CD4-positive, alpha-beta T cell treated with Interleukin-17A for 4 hours (primary cell): ENCODE results near the gene SUMO4.

Experiments
- DNase-seq: peaks from one replicate; pipeline ENCODE4 v3.0.0-alpha.2; 2020; ENCODE audit warnings: mixed read lengths

The SUMO4 gene

DNA sequence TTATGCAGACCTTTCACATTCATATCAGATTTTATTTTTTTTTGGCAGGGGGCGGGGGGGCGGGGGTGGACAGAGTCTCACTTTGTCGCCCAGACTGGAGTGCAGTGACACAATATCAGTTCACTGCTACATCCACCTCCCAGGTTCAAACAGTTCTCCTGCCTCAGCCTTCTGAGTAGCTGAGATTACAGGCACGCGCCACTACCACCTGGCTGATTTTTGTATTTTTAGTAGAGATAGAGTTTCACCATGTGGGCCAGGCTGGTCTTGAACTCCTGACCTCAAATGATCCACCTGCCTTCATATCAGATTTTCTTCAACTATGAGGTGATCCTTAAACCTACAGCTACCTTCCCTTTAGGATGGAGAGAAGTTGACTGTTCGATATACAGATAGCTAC lies 8.0 kb upstream of the SUMO4 start:
- DNase-seq = no peak

DNA sequence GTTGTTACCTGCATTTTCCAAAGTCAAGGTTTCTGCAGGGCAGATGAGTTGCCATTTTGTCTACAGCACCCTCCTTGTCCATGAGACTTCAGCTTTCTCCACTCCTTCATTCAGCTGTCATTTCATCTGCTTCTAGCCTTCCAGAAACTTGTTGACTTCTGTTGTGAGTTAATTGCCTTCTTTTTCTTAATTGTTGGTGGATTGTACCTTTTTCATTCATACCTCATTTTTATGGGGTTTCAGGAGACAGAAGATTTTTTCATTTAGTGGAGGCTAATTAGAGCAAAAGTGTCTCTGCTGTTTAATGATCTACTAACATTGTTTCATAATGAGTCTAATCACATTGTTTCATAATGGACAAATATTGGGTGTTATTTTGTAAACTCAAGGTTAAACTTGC lies 7.5 kb upstream of the SUMO4 start:
- no peak for DNase-seq

DNA sequence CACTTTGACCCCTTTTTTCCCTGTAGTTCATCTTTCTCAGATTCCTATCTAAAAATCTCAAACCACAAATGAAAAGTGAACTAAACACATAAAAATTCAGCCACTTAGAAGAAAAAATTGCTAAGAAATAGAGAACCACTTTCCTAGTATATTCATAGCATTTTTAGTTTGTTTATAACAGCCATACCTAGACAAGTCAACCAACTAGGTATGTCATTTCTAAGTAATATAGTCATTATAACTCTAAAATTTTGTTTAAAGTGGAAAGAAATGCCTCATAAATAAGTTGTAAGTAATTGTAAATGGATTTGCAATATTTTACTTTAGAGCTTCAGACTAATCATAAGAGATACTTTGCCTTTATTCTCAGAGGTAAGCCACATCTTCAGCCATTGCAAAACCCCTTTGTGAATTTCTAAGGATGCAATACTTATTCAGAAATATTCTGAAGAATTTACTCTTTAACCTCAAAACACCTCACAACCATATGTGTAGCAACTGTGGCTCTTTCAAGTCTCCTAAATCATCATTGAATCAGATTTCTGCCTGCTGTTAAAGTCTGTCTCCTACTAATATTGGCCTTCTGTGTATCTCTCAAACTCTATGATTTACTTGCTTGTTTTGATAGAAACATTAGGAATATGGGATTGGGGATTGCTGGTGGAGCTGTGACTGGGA lies 6.9 kb upstream of the SUMO4 start:
- no peak for DNase-seq

DNA sequence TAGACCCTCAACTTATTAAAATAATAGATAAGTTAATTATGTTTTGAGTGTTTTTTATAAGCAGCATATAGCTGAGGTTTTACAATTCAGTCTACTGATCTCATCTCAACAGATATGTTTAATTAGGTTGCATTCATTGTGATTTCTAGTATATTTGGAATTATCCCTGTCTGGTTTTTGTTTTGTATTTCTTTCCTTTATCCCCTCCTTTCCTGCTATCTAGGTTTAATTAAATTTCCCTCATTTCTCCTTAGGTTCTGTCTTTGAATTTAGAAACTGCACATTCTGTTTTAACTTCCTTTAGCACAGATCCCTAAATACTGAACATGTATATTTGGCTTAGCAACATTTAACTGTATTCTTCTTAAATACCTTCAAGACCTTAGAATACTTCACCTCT lies 4.9 kb upstream of the SUMO4 start:
- DNase-seq = no peak

DNA sequence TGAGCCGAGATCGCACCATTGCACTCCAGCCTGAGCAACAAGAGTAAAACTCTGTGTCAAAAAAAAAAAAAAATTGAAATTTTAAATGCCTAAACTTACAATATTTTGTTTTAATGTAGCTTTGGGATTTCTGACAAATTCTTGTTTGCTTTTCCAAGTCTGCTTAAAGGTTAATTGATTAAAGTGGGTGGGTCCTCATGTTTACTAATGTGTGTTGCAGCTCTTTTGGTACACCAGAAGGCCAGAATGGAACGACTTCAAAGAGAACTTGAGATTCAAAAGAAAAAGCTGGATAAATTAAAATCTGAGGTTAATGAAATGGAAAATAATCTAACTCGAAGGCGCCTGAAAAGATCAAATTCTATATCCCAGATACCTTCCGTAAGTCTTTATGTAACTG lies 2.7 kb upstream of the SUMO4 start:
- DNase-seq = no peak

DNA sequence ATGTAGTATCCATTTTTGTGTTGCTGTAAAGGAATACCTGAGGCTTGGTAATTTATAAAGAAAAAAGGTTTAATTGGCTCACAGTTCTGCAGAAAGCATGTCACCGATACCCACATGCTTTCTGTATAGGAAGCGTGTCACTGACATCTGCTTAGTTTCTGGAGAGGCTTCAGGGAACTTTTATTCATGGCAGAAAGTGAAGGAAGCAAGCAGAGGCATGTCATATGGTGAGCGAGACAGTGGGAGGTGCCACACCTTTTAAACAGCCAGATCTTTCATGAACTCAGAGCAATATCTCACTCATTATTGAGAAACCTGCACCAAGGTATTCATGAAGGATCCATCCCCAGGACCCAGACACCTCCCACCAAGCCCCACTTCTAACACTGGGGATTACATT lies 3.5 kb downstream of the SUMO4 start:
- DNase-seq = no peak

DNA sequence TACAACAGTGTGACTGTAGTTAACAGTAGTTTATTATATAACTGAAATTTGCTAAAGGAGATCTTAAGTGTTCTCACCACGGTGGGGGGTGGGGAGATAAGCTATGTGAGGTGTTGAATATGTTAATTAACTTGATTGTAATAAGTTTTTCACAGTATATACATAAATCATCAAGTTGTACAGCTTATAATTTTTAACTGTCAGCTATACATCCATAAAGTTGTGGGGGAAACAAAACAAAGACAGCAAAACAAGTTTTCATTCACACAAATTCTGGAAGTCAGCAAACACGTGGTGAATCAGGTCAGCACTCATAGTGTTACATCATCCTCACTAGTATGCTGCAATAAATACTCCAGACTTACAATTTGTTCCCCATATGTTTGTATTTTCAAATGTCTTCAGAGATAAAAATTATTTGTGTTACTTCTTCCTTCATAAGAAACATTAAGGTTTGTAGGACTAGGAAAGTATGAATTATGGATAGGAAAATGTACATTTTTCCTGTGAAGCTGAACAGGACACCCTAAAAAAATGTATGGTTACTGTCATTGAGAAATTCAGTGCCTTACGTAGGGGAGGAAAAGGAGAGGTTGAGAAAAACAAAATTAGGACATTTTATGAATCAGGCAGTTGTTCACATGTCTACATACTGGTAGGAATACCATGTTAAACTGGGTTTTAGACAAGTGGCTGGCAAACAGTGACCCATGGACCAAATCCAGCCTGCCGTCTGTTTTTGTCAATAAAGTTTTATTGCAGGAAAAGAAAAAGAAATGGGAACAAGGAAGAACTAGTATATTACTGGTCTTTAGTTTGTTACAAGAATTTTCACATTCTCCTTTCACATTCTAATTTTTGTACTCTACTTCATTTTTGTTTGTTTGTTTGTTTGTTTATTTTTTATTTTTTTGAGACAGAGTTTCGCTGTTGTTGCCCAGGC lies 6.0 kb downstream of the SUMO4 start:
- no peak for DNase-seq

DNA sequence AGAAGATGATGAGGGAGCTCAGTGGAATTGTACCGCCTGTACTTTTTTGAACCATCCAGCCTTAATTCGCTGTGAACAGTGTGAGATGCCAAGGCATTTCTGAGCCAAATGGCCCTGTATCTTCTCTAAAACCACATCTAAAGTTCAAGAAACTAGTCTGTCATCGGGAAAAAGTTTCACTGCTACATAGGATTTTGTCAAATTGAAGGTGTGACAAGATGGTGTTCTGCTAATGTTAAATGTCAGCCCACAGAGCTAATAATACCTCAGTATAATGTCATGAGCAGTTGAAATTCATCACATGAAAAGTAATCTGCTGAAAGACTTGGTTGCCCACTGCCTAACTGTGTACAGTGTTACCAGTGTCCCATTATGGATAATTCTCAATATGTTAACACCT lies 9.6 kb downstream of the SUMO4 start:
- DNase-seq = no peak

DNA sequence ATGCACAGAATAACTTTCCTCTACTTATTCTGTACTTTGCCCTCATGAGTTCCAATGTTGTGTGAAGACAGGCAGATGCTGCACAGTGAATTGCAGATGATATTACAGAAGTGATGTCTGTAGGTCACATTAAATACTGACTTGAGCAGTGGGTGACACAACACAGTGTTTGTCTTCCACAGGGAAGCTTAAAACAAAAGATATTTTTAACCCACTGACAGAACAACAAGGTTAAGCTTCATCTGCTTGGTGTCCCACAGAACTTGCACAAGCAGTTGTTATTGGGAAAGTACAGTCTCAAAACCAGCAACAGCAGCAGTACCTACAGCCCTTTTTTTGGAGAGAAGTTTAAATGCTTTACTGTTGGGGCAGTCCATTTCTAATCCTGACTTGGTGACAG lies 10.5 kb downstream of the SUMO4 start:
- DNase-seq = no peak

DNA sequence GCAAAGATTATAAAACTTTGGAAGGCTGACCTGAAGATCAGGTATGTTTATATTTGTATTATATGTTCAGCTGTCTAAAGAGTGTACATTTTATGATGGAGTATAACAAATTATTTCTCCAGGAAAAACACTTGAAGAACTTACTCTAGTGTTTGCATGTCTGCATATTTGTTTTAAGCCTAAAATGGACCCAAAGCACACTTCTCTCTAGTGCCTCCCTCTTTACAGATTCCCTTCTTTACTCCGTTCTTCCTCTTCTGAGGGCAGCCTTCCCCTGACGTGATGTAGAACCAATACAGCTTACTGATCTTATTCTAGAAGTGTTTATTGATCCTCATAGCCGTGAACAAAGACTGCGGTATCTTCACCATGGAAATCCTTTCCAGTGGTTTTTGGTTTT lies 13.9 kb downstream of the SUMO4 start:
- no peak for DNase-seq

DNA sequence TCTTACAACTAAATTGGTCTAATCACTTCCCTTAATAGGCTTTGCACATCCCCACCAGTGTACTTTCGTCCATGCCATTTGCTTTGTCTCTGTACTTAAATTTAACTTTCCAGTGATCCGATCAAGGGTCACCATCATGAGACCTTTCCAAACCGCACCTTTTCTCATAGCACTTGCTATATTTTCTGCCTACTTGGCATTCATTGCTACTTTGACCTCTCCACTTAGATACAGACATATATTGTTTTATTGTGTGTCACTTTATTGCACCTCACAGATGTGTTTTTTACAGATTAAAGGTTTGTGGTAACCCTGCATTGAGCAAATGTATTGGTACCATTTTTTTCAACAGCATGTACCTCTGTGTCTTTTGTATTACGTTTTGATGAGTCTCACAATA lies 14.8 kb downstream of the SUMO4 start:
- no peak for DNase-seq

DNA sequence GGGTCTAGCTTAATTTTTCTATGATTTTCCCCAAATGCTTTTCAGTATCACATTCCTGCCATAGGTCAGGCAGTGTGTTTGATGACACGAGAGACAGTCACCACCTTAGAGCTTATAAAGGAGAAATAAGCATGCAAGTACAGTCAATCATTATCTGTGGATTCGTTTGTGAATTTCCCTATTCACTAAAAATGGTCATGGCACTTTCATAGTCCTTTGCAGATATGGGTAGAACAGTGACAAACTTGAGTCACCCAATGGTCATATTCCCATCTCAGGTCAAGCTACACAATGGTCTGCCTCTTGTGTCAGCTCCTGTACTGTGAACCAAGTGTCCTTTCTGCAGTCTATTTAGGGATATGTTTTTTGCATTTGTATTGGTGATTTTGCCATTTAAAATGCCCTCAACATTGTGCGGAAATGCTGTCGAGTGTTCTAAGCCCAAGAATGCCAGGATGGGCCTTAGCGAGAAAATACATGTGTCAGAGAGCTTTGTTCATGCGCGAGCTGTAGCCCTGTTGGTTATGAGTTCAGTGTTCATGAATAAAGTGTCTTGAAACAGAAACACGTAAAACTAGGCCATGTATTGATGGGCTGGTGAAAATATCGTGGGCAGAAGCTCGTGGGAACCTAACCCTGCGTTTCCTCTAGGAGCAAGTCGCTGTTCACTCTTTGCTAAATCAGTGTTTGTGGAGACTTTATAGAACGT lies 19.8 kb downstream of the SUMO4 start:
- no peak for DNase-seq

DNA sequence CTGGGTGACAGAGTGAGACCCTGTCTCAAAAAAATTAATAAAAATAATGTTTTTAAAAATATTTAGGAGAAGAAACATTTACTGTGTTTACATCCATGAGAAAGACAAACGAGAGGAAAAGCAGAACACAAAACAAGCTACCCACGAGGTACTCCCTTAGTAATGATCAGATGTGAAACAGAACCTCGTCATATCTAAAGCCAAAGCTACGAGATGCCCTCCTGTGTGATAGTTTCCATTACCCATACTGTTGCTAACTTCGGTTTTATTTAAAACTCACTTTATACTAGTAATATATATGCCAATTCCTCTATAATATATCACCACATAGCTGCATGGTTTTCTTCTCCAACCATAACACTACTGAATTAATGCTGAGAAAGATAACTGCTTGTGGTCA lies 21.1 kb downstream of the SUMO4 start:
- no peak for DNase-seq

DNA sequence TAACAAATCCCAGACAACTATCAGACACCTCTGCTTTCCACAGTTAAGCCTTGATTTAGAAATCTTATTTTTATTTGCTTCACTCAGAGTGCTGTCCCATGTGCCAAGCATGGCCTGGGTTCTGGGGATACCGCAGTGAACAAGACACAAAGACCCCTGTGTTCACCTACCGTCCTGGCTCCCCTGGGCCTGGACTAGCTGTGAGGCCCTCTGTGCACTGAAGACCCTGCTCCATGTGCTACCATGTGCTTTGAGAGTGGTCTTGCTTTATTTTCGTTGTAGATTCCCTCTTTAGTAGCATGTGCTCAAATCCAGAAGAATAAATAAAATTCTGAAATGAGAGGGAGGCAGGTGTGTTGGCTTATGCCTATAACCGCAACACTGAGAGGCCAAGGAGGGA lies 22.5 kb downstream of the SUMO4 start:
- DNase-seq = no peak

DNA sequence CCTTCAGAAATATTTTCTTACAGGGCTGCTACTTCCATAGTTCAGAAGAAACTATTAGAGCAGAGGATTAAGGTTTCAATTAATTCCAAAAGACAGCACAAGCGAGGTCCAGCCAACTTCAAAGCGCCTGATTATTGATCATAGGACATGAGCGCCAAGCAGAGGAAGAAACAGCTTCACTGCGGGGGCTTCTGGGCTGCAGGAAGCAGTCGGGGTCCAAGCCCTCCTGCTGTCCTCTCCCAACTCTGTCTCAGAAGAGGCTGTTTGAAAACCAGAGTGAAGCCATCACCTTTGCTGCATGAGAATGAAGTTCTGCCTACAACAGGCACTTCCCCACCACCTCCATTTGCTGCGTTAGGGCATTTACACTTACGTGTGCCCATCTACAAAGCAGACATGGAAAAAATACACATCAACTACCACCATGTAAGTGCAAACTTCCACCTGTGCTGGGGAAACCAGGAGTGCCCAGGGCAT lies 23.9 kb downstream of the SUMO4 start:
- no peak for DNase-seq

DNA sequence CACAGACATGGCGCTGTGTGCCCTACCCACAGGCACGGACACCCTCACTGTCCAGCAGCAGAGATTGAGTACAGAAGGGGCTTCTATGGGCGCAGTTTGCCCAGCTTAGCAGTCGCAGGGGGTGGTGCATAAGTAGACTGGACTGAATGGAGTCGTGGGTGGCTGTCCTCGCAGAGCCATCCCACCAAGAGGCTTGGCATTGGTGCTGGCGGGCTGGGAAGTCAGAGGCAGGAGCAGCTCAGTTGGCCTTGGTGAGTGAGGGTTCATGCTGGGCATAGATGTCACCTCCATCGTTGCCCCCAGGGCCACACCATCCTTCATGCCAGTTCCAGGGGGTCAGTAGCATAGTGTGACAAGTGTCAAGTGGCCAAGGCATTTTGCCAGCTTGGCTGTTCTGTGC lies 25.2 kb downstream of the SUMO4 start:
- no peak for DNase-seq

DNA sequence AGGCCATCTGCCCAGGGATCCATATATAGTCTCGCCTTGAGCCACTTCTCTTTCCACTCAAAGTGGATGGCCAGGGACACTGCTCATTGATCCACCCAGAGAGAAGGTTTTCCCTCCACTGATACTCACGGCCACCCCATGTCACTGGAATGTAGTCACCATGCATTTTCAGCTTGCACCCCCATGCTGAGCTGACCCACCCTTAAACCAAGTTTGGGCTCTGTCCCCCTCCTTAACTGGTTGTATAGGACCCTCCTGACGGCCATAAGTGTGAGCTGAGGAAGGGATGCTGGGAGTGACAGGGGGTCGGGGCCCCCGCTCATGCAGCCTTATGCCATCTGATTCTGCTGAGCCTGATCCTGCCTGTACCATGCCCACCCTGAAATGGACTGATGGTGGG lies 25.7 kb downstream of the SUMO4 start:
- no peak for DNase-seq

DNA sequence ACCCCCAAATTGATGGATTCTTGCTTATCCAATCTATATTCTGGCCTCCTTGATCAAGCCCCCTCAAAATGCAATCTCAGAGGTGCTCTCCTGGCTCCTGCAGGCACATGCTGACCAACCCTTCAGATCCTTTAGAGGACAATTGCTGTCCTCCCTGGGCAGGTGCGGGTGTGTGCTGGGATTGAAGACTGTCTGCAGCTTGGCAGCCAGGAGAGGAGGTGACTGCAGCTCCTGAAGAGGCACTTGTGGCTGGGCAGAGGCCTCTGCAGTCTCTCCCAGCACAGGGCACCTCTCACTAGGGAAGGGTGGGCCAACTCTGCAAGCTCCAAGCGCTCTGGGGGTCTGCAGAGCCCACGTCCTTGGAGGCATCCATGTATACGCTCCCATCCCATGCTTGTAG lies 28.5 kb downstream of the SUMO4 start:
- DNase-seq = no peak

DNA sequence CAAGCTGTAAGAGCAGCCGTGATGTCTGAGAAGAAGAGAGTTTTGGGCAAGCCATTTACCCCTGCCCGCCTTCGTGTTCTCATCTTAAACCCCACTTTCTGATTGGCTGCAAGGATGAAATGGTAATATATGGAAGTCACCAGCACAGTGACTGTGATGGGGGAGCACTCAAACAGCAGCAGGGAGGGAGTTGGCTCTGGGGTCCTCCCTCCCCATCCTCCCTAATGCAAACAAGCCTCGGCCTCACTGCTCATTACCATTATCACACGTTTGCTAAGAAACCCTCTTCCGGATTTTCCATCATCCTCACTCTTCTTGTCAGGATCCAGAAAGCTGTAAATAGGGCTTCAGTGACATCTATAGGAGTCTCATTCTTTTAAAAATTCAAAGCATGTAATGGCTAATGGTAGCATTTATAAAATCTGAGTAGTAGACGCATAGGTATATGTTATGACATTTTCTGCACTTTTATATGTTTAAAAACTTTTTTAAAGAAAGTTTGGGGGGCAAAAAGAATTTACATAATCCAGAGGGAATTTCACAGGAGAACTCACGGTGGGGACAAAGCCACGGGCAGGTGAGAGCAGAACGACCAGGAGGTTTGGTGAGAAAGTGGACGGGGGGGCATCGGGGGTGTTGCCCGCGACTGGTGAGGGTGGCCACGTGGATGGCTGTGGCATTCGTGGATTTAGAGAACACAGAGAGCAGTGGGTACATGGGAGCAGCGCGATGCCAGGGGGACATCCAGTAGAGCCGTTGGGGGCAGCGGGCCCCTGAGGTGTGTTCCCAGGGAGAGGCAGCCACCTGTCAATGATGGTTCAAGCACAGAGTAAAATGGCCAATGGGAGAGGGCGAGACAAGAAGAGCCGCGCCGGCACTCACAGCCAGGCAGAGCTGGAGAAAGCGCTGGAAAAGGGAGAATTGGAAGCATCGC lies 29.6 kb downstream of the SUMO4 start:
- no peak for DNase-seq

DNA sequence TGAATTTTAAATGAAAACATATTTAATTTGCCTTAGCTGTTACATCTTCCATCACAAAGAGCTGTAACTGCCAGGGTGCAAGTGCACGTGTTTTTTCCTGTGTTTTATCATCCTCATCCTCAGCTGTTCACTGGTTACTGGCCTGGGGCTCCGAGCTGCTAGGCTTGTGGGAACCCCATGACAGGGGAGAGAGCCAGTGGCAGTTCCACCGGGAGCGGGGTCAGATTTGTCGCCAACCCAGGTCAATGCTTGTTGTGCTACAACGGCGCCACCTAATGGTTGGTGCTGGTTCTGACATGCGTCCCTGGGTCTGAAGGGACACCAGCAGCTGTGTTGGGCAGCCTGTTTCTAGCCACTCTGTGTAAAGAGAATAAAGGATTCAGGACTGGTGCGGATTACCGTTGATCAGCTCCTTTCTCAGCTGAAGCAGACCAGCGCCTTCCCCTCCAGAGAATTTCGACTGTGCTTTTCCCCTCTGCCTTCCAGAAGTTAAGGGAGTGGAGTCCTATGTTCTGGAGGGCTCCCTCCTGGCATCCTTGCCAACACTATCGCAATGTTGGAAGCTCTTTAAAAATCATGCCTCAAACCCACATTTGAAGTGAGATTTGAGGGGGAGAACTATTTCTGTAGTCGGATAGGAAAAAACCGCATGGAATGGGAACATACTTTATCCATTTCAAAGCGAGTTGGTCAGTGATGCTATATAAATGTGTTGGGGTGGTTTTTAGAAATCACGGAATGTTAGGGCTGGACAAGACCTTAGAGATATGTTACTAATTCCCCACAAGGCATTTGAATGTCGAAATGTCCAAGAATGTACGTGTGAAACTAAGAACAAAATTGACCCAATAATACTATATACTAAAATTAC lies 32.1 kb downstream of the SUMO4 start:
- DNase-seq = peak; percentile 93

DNA sequence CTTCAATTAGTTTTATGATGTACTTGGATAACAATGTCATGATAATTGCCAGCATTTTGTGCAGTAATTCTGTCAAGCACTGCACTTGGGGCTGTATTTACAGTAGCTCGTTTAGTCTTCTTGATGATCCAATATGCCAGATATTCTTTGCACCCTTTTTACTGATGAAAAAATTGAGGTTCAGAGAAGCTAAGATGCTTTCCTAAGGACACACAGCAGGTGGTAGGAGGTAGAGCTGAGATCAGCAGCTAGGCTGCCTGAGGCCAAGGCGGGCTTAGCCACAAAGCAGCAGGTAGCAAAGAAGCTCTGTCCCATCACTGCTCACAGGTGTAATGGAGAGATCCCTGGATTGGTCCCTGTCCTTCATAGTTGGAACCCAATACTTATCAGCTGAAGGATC lies 33.3 kb downstream of the SUMO4 start:
- no peak for DNase-seq

DNA sequence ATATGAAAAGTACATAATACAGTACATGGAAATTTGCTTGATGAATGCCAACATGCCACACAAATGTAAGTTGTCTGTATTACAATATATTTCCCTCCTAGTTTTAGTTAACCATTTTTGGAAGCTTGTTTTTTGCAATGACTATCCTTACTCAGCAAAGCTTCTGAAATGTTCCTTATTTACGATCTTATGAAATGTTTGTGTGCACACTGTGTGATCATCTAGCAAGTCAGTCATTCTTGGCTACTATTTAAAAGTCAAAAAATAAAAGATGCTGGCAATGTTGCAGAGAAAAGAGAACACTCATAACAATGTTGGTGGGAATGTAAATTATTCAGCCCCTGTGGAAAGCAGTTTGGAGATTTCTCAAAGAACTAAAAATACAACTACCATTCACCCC lies 33.8 kb downstream of the SUMO4 start:
- no peak for DNase-seq
